ENCODE results near the gene ZSCAN9. TPM values are rescaled to one million over a fixed set of nuclear protein-coding genes. Genes with fewer than 3 reads are reported as not detected.

Gene ZSCAN9
- total and polyA plus RNA-seq, 9 of the 15 experiments (the other 6 are each of a cell fraction or from before 2014, with no cell fraction given) = 18.8 to 48.9 (median 28.7) TPM

GRCh38 chr6:28211840-28212509 is 13.1 kb upstream of the ZSCAN9 start (continued):
- no peak for TF ChIP-seq RERE (CRISPR knock-in tag; IDR thresholded peaks at IDR 0.05; ENCODE audit: borderline replicate concordance)
- peak; percentile 41 for TF ChIP-seq NUFIP1 (IDR thresholded peaks at IDR 0.05; ENCODE audit: partially characterized antibody)
- no peak for TF ChIP-seq ZKSCAN8 (CRISPR knock-in tag; IDR thresholded peaks at IDR 0.05)
- no peak for TF ChIP-seq UBTF (IDR thresholded peaks at IDR 0.05; ENCODE audit: borderline replicate concordance in 1 of 2, low read depth in 2 of 2, low read length in 2 of 2)
- peak; percentile 25; the same call in 1 of the 2 replicates for TF ChIP-seq ZNF507 (tag; conservative IDR thresholded peaks at IDR 0.05)
- no peak for TF ChIP-seq ELF1 (tag; IDR thresholded peaks at IDR 0.05)
- peak; percentile 38; the same call in 1 of the 2 replicates for TF ChIP-seq ETV1 (tag; conservative IDR thresholded peaks at IDR 0.05; ENCODE audit: low read depth)
- peak; percentile 13; the same call in 1 of the 2 replicates for TF ChIP-seq FOXM1 (IDR thresholded peaks at IDR 0.05; ENCODE audit: low read depth)
- no peak for TF ChIP-seq FOXM1 (CRISPR knock-in tag; IDR thresholded peaks at IDR 0.05; ENCODE audit: low read depth)
- 0 out of 2 replicates have a peak, but pooled peaks have one; percentile 16 for TF ChIP-seq CUX1 (CRISPR knock-in tag; IDR thresholded peaks at IDR 0.05)
- no peak for TF ChIP-seq SNIP1 (IDR thresholded peaks at IDR 0.05; ENCODE audit: low read depth)
- peak; percentile 61; the same call in 1 of the 2 replicates for TF ChIP-seq RB1 (IDR thresholded peaks at IDR 0.05; ENCODE audit: low read depth)
- TF ChIP-seq TBP (optimal IDR thresholded peaks at IDR 0.05; ENCODE audit: low read depth, low read length) = peak; percentile 19

Measured in K562 (cell line).